GM21619 (cell line): ENCODE results near the gene B3GNT2.
"Not testable (repeated sequence)": the region's sequence is repeated elsewhere in the genome, so short reads cannot be mapped to it uniquely, and the experiment has no call there.

ENCODE experiments used
- ATAC-seq: cut with Tn5 transposase; IDR thresholded peaks from one replicate; pipeline ENCODE4 v1.9.1; 2021; ENCODE audit not compliant: unreplicated experiment

Gene B3GNT2

GRCh38 chr2:62195421-62196277 is at the start of gene B3GNT2:
TSS of gene B3GNT2 (plus strand) at chr2:62196115. CDS start at chr2:62222221, 26,106 bp downstream.
- ATAC-seq: peak; percentile 55

- not testable (repeated sequence) for ATAC-seq
These were observed 49.1 kb upstream of the B3GNT2 start for GRCh38 chr2:62146790-62147189.

- ATAC-seq: no peak
These were observed 48.2 kb upstream of the B3GNT2 start for GRCh38 chr2:62147610-62148301.

GRCh38 chr2:62149708-62150107 is 46.2 kb upstream of the B3GNT2 start:
- no peak for ATAC-seq

GRCh38 chr2:62150597-62151305 is 45.2 kb upstream of the B3GNT2 start:
- no peak for ATAC-seq

GRCh38 chr2:62151306-62151638 is 44.6 kb upstream of the B3GNT2 start:
- no peak for ATAC-seq

GRCh38 chr2:62152000-62152399 is 43.9 kb upstream of the B3GNT2 start:
- ATAC-seq: no peak

GRCh38 chr2:62156861-62157496 is 38.9 kb upstream of the B3GNT2 start:
- no peak for ATAC-seq

- ATAC-seq: no peak
These were observed 37.3 kb upstream of the B3GNT2 start for GRCh38 chr2:62158444-62159121.

- not testable (repeated sequence) for ATAC-seq
These were observed 35.2 kb upstream of the B3GNT2 start for GRCh38 chr2:62160691-62161090.

- no peak for ATAC-seq
These were observed 32.6 kb upstream of the B3GNT2 start for GRCh38 chr2:62163106-62163831.

GRCh38 chr2:62163834-62164233 is 32.1 kb upstream of the B3GNT2 start:
- ATAC-seq: no peak

- no peak for ATAC-seq
These were observed 20.2 kb upstream of the B3GNT2 start for GRCh38 chr2:62175728-62176127.

- ATAC-seq: no peak
These were observed 19.1 kb upstream of the B3GNT2 start for GRCh38 chr2:62176801-62177200.

GRCh38 chr2:62177392-62178049 is 18.4 kb upstream of the B3GNT2 start:
- no peak for ATAC-seq

- no peak for ATAC-seq
These were observed 17.1 kb upstream of the B3GNT2 start for GRCh38 chr2:62178741-62179271.

- no peak for ATAC-seq
These were observed 14.9 kb upstream of the B3GNT2 start for GRCh38 chr2:62180975-62181374.

GRCh38 chr2:62181843-62182242 is 14.1 kb upstream of the B3GNT2 start:
- ATAC-seq: no peak

- ATAC-seq: no peak
These were observed 11.2 kb upstream of the B3GNT2 start for GRCh38 chr2:62184512-62185230.
